LoVo (cell line): ENCODE measurements around the gene FAM24A.

Experiments
- DNase-seq: peaks from one replicate; pipeline ENCODE4 v3.0.0-alpha.2; 2016; ENCODE audit warnings: low spot score

The FAM24A gene

GRCh38 chr10:122931088-122931906 lies 20.9 kb downstream of the FAM24A start:
- DNase-seq: no peak

- no peak for DNase-seq
These were observed 28.9 kb downstream of the FAM24A start for GRCh38 chr10:122939133-122939855.

- DNase-seq: no peak
These were observed 29.6 kb downstream of the FAM24A start for GRCh38 chr10:122939856-122940543.

GRCh38 chr10:122949296-122949695 lies 38.9 kb downstream of the FAM24A start:
- no peak for DNase-seq

GRCh38 chr10:122953902-122954730 lies 43.7 kb downstream of the FAM24A start, which contains the start of gene C10orf88:
Gene C10orf88 (minus strand): TSS chr10:122954227. CDS start chr10:122954178, 49 bp downstream.
- peak; percentile 99 for DNase-seq

GRCh38 chr10:122954731-122955050 lies 44.3 kb downstream of the FAM24A start:
- DNase-seq: no peak

GRCh38 chr10:122955892-122956291 lies 45.5 kb downstream of the FAM24A start:
- DNase-seq: no peak

GRCh38 chr10:122957474-122957873 lies 47.1 kb downstream of the FAM24A start:
- DNase-seq: peak; percentile 3

GRCh38 chr10:122962405-122962804 lies 52.0 kb downstream of the FAM24A start:
- DNase-seq: no peak
